SK-N-MC (cell line): ENCODE measurements around the gene B4GALT2.

Source experiments
- EZH2 ChIP-seq: fragments of 200-600 bp; sonication (generic); IDR thresholded peaks from one replicate; pipeline ENCODE4 v1.6.1; 2017; ENCODE audit warnings: antibody characterized with exemption
- FOXP2 ChIP-seq: optimal IDR thresholded peaks from 2 replicates; pipeline ENCODE3; 2011; ENCODE audit warnings: mild to moderate bottlenecking, moderate library complexity; ENCODE audit not compliant: insufficient read depth; ENCODE audit errors: extremely low read length, control extremely low read depth
- POLR2AphosphoS5 ChIP-seq: IDR thresholded peaks from 2 replicates; pipeline ENCODE4 v1.6.1; 2012; ENCODE audit warnings: mild to moderate bottlenecking, low read depth, low read length, borderline replicate concordance

GRCh38 chr1:43930168-43930948 is 48.7 kb upstream of the B4GALT2 start:
- no peak for TF ChIP-seq EZH2
- TF ChIP-seq POLR2AphosphoS5 = no peak
- no peak for TF ChIP-seq FOXP2
